HG03039 (cell line): ENCODE results near the gene C1D.
A peak's percentile ranks its signal among the peaks of the same experiment; 100 is the strongest.
"Not testable (repeated sequence)": the region's sequence is repeated elsewhere in the genome, so short reads cannot be mapped to it uniquely, and the experiment has no call there.

ENCODE experiments used
- ATAC-seq: cut with Tn5 transposase; IDR thresholded peaks from one replicate; pipeline ENCODE4 v1.9.1; 2021; ENCODE audit warnings: mild to moderate bottlenecking, moderate library complexity; ENCODE audit not compliant: unreplicated experiment

C1D gene, protein sequence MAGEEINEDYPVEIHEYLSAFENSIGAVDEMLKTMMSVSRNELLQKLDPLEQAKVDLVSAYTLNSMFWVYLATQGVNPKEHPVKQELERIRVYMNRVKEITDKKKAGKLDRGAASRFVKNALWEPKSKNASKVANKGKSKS

DNA sequence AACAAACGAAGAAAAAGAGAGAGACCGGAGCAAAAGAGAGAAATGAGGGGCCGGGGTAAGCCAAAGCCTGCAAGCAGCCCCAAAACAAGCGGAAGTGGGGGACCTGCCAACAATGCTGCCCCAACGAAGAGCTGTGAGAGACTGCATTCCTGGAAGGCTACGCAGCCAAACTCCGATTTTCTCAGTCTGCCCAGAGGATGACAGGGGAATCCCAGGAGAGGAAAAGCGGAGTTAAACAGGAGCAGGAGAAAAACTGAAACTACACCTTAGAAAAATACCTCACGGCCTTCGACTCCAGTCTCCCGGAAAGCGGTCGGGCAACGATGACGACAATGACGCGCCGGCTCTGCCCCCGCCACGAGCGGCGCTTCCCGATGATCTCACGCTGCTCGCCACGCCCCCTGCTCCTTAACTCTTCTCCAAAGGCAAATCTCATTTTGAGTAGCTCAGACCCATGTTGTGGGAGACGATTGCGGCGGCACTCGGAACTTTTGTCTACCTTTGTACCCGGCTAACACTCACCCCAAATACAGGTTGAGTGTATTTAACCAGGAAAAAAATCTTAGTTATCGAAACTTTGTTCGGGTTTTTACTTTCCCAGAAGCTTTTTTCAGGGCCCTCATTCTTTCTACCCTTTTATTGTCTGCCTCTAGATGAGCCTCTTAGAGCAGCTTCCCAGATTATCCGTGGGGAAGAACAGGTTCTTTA, at the start of gene C1D:
C1D (minus strand) TSS at position 325 of the 708 bp plus-strand sequence. CDS start 15,694 bp downstream, outside the sequence.
- peak; percentile 85 for ATAC-seq

DNA sequence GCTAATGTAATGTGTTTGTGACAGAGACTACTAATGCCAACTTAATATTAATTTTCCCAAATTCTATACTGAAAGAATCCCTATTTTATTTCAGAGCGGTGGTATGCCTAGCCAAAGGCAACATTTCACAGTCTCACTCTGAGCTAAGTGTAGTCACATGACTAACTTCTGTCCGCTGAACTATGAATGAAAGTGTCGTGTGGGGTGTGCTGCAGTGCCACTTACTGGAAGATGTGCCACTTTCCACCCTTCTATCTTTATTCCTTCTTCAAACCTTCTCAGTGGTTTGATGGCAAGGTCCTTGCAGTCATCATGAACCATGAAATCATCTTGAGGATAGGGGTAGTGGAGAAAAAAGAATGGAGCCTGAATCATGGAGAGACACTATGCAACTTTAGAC, 47.3 kb upstream of the C1D start:
- ATAC-seq = peak; percentile 70

DNA sequence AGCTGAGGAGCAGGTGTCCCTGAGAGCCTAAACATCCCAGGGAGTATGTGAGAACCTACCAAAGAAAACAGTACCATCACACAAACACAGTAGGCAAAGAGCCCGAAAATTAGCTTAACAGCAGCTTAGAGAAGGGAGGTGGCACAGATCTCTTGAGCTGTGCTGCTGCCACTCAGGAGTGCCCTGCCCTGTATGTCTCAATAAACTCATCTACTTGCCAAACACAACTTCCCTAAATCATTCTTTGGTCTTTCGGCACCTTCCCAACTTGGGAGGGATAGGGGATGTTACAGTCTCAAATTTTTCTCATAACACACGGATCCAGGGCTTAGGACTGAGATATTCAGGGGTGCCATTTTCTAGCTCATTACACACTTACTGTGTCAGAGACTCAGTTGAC, 45.3 kb upstream of the C1D start:
- no peak for ATAC-seq

DNA sequence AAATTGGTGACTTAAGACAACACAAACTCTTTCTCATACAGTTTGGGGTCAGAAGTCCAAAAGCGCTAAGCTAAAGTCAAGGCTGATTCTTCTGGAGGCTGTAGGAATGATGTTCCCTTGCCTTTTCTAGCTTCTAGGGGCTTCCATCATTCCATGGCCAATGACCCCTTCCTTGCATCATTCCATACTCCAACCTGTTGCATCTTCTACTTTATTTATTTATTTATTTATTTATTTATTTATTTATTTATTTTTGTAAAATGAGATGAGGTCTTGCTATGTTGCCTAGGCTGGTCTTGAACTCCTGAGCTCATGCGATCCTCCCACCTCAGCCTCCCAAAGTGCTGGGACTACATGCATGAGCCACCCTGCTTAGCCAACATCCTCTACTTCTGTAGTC, 44.7 kb upstream of the C1D start:
- no peak for ATAC-seq

DNA sequence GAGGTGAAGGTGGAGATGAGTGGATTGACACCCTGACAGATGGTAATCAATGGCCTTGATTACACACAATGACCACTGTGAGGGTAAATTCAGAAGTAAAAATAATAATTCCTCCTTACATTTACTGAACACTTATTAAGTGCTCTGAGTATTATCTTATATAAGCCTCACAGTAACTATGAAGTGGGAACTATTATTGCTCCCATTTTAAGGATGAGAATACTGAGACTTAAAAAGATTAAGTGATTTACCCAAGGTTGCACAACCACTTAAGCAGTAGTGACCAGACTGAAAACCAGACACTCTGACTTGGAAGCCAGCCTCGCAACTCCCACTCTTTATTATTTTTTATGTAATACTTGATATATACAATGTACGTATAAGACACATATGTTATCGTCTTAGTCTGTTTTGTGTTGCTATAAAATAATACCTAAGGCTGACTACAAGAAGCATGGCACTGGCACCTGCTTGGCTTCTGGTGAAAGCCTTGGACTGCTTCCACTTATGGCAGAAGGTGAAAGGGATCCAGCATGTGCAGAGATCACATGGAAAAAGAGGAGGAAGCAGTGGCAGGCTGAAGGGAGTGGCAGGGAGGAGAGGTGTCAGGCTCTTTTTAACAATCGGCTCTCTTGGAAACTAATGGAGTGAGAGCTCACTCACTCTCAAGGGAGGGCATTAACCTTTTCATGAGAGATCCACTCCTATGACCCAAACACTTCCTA, 41.5 kb upstream of the C1D start:
- no peak for ATAC-seq

DNA sequence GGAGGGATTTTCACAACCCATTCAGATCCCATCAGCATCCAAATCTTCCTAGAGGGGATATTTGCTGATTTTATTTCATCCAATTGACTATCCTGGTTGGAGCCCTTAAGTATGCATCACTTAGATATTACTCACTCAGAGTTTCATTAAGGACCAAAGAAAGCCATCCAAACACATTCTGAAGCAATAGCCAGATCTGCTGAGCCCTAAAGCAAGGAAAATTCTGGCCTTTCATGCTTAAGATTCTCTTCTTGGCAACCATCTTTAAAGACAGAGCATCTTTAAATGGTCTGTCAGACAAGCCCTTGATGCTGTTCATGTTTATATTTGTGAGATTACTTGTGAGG, 40.9 kb upstream of the C1D start:
- ATAC-seq = no peak

DNA sequence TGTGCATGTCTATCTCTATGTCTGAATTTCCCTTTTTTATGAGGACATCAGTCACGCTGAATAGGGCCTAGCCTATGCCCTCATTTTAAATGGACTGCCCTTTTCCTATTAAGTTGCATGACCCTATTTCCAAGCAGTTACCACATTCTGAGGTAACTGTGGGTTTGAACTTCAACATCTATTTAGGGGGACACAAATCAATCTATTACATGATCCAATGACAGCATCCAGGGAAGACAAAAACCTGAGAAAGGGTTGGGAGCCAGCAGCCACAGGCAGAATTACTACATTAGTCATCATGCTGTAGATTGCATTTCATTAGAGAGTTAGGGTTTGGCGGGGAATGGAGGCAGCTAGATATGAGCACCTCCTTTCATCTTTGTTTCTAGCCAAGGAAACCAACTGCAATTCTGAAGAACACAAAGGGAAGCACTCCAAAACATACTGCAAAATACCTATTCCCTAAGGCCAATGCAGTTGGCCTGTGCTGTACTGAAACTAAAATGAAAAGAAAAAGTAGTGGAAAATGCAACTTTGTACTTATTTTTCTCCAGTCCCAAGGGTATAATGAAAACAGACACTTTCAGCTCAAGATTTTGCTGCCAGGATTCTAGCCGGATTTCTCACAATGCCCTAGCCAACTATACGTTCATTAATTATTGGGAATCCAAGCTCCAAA, 40.4 kb upstream of the C1D start:
- ATAC-seq = no peak

DNA sequence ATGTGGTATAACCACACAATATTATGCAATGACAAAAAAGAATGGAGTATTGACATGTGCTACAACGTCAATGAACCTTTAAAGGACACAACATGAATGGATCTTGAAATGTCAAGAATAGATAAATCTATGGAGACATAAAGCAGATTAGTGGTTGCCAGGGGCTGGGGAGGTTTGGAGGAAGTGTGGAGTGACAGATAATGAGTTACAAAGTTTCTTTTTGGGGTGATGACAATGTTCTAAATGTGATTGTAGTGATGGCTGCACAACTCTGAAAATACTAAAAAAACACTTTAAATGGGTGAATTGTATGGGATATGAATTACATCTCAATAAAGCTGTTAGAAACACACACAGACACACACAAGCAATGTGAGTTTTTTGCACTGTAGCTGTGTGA, 37.4 kb upstream of the C1D start:
- ATAC-seq = no peak

DNA sequence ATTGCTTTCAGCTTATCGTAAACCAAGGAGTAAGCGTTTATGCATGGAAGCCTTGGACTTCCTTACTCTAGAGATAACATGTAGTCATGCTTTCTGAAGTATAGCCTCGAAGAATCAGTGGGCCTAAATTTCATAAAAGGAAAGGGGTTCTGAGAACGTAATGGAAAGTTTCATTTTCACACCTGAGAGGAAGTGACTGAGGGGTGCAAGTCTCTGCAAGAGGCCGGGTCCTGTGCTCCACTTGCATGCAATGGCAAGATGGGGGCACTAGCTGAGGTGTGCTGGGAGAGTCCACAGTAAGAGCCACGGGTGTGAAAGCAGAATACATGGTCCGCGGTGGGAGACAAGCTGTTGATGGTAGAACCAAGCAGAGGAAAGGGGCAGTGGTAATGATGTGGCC, 36.5 kb upstream of the C1D start:
- no peak for ATAC-seq

DNA sequence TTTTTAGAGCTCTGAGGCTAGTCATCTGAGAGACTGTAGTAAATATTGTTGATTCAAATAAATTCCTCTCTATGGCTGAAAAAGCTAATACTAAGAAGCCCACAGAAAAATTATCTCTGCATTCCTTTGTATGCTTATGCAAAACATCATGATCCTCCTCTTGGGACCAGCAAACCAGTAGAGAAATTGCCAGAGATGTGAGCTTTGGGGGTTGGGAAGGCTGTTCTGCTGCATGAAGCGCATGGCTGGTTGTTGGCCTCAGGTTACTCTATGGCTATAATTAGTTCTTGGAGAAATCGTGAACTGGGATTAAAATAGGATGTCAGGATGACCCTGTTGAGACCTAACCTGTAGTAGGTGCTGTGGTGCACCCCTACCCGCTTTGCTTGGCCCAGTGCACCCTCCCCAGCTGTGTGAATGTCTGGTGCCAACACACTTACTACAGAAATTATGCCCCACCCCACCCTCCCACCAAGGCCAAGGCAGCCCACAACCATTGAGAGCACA, 35.5 kb upstream of the C1D start:
- ATAC-seq = no peak

DNA sequence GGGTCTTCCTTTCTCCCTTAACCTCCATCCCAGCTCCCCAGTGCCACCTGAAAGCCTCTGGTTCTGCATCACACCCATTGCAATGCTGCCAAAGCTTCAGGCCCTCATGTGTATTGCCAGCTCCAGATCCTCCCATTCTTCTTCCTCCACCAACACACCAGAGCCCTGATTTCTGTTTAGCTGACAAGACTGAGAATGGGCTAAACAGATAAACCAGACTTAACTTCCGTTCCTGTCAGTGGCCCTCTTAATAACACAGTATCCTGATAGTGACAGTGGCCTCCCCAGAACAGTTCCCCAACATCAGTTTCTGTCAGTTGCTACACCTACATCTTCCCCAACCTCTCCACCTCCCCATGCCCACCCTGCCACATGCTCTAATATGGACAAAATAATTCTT, 31.3 kb upstream of the C1D start:
- ATAC-seq = no peak

DNA sequence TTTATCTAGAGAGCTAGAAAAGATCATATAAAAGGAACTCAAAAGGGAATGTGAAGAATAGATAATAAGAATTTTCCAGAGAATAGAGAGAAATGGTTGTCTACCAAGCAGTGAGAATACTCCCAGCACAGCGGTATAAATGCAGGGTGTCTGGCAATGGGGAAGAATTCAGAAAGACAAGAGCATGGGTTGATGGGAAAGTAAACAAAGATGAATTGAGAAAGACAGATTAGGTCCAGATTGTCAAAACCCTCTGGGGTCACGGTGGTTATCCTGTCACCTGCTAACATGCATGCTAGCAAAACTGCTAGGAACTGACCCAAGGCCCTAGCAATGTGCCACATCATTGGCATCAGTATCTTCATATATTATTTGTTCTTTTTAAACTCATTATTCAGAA, 30.8 kb upstream of the C1D start:
- ATAC-seq = no peak

DNA sequence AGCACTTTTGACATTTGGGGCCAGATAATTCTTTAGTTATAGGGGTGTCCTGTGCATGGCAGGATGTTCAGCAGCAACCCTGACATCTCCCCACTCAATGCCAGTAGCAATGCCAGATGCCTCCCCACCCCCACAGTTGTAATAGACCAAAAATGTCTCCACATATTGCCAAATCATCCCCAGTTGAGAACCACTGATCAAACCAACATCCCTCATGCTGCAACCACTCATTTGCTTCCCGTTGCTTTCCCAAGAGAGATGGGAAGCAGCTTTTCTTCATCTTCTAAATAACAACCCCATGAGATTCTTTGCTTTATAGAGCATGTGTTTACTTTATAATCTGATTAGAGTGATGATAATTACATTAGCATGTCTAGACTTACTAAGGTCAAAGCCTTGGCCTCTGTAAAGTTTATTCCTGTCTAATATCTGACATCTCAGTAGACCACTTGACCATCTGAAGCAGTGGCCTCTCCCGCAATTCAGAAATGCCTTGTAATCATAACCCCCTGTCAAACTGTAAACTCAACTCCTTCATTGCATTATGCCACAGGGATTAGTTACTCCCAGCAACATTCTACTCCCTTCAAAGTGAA, 28.7 kb upstream of the C1D start:
- no peak for ATAC-seq

DNA sequence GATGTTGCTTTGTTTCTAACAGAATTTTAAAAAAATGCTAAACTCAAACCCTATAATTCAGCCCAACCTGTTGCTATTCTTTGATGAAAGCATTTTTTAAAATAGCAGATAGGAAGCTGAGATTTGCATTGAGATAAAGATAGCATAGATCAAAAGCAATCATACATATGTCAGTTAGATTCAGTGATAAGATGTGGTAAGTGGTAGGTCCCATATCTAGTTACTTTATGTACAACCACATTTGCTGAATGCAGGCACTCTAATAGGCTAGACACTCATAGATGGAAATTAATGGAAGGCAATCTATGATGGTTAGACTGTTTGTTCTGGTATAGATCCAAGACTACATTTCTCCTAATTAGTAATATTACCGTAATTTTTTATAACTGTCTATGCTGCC, 27.2 kb upstream of the C1D start:
- ATAC-seq = no peak

DNA sequence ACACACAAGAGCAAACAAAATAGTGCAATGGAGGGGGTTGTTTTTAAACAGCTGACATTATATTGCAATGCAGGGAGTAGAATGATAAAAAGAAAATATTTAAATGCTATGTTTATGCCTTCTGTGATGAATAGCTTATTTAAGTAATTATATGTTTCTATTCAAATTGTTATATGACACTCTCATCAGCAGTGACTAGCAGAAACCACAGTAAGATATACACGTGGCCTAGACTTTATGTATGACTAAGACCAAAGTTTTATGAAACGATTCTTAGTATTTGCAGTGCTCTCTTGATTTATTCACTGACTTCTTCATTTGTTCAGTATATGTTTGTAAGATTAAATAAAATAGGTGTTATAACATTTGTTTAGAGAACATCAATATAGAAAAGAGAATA, 26.1 kb upstream of the C1D start:
- ATAC-seq = no peak

DNA sequence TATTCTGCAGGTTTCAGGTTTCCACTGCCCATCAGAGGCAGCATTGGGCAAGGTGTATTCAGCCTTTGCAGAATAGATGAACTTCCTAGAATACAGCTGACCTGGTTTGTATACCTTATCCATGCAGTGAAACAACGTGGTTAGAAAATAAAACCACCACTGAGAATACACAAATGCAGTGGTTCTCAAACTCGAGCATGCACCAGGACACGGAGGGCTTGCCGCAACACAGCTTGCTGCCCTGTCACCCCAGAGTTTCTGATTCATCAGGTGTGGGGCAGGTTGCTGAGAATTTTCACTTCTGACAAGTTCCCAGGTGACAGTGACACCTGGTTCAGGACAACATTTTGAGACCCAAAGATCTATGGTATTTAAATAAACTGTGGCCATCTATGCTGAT, 23.4 kb upstream of the C1D start:
- ATAC-seq = no peak

DNA sequence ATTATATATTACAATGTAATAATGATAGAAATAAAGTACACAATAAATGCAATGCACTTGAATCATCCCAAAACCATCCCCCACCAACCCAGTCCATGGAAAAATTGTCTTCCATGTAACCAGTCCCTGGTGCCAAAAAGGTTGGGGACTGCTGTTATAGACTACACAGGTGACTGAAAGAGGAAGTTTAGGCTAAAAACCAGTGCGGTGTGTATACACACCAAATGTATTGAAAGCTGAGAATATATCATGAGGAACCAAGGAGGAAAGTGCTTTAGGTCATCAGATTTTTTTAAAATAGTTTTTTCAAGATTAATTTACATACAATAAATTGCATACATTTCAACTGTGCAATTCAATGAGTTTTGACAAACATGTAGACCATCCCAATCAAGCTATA, 20.5 kb upstream of the C1D start:
- ATAC-seq = no peak

DNA sequence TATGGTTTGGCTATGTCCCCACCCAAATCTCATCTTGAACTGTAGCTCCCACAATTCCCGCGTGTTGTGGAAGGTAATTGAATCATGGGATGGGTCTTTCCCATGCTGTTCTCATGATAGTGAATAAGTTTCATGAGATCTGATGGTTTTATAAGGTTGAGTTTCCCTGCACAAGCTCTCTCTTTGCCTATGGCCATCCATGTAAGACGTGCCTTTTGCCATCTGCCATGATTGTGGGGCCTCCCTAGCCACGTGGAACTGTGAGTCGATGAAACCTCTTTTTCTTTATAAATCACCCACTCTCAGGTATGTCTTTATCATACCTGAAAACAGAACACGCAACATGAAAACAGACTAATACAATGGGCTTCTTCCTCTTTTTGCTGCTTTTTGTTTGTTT, 11.2 kb upstream of the C1D start:
- ATAC-seq = no peak

DNA sequence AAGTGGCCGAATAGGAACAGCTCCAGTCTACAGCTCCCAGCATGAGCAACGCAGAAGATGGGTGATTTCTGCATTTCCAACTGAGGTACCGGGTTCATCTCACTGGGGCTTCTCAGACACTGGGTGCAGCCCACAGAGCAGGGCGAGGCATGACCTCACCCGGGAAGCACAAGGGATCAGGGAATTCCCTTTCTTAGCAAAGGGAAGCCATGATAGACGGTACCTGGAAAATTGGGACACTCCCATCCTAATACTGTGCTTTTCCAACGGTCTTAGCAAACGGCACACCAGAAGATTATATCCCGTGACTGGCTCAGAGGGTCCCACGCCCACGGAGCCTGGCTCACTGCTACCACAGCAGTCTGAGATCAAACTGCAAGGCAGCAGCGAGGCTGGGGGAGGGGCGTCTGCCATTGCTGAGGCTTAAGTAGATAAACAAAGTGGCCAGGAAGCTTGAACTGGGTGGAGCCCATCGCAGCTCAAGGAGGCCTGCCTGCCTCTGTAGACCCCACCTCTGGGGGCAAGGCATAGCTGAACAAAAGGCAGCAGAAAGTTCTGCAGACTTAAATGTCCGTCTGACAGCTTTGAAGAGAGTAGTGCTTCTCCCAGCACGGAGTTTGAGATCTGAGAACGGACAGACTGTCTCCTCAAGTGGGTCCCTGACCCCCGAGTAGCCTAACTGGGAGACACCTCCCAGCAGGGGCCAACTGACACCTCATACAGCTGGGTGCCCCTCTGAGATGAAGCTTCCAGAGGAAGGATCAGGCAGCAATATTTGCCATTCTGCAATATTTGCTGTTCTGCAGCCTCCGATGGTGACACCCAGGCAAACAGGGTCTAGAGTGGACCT, 1.2 kb upstream of the C1D start:
- ATAC-seq = not testable (repeated sequence)

DNA sequence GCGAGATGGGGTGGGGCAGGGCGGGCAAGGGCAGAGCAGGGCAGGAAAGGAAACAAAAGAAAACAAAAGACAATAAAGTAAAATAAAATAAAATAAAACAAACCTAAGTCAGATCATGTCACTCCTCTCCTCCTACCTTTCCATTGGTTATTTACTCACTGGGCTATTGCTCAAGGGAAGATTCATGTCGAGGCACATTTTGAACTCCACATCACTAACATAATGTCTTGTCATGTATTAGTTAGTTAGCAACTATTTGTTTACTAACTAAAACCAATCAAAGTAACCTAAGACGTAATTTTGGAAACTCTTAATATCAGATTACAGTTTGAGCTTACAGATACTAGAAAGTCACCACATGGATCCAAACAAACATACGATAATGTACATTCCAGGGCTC, 2.2 kb downstream of the C1D start:
- ATAC-seq = no peak
